Keratinocyte (primary cell): ENCODE measurements around the gene SMTN.

Experiments
- CTCF ChIP-seq, 3 experiments: IDR thresholded peaks in 1 of 3; conservative IDR thresholded peaks in 1 of 3; optimal IDR thresholded peaks in 1 of 3; 2 replicates in 2 of 3; 3 replicates in 1 of 3; pipeline versions ENCODE3 to v1.5.1; 2011; ENCODE audit warnings: low read length in 3 of 3, mild to moderate bottlenecking in 3 of 3, moderate library complexity in 2 of 3, control low read depth in 1 of 3, inconsistent platforms in 1 of 3; ENCODE audit not compliant: insufficient read depth in 2 of 3; ENCODE audit errors: extremely low read depth in 1 of 3
- EZH2 ChIP-seq: IDR thresholded peaks from one replicate; pipeline ENCODE4 v1.6.1; 2012; ENCODE audit warnings: inconsistent platforms, mild to moderate bottlenecking, low read length, moderate library complexity

- TF ChIP-seq CTCF (optimal IDR thresholded peaks at IDR 0.05 in 1 of 3, IDR thresholded peaks at IDR 0.05 in 1 of 3, conservative IDR thresholded peaks at IDR 0.05 in 1 of 3; ENCODE audit: extremely low read depth in 1 of 3, insufficient read depth in 2 of 3, low read length in 3 of 3) = no peak
- TF ChIP-seq EZH2 = no peak
Observed at GRCh38 chr22:31143038-31143437, 61.9 kb downstream of the SMTN start.
